BLaER1 (cell line): ENCODE measurements around the gene NPTN.

Source experiments
- H3K27ac ChIP-seq: shearing (Covaris generic); formaldehyde crosslinking; 2 replicates; pipeline ENCODE4 v1.8.1; 2022
- H3K27me3 ChIP-seq: shearing (Covaris generic); formaldehyde crosslinking; 2 replicates; pipeline ENCODE4 v1.8.1; 2022
- H3K36me3 ChIP-seq: shearing (Covaris generic); formaldehyde crosslinking; 2 replicates; pipeline ENCODE4 v1.8.1; 2022
- H3K4me1 ChIP-seq: shearing (Covaris generic); formaldehyde crosslinking; 2 replicates; pipeline ENCODE4 v1.8.1; 2022
- H3K4me2 ChIP-seq: shearing (Covaris generic); formaldehyde crosslinking; 2 replicates; pipeline ENCODE4 v1.8.1; 2022
- H3K4me3 ChIP-seq: shearing (Covaris generic); formaldehyde crosslinking; 2 replicates; pipeline ENCODE4 v1.8.1; 2022
- H3K9ac ChIP-seq: shearing (Covaris generic); formaldehyde crosslinking; 2 replicates; pipeline ENCODE4 v1.8.1; 2022
- H3K9me3 ChIP-seq: shearing (Covaris generic); formaldehyde crosslinking; 2 replicates; pipeline ENCODE4 v1.8.1; 2022
- H4K20me1 ChIP-seq: shearing (Covaris generic); formaldehyde crosslinking; 2 replicates; pipeline ENCODE4 v1.8.1; 2022
- Cebpa-rat ChIP-seq: shearing (Covaris generic); IDR thresholded peaks from 2 replicates; pipeline ENCODE4 v1.8.1; 2022

Gene NPTN

DNA sequence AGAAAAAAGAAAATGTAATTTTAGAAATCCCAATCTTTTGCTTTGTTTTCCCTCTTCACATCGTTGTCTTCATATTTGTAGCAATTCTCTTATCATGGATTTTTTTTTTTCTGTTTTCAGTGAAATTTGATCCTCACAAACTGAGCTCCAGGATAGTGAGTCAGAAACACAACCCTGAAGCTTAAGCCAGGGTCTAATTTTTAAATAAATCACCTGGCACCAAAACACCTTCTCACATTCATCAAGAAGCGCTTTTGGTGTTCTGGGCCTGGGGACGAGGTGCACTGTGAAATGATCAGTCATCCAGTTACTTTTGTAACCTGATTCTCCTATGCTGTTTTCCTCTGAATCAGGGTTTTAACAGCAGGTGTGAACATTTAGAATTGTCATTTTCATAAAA is 102.5 kb downstream of the NPTN start:
- TF ChIP-seq Cebpa-rat = no peak
- Histone ChIP-seq H3K4me1 (no peaks in the 10 kb centered on the region), H3K4me2 (no peak overlapping the region), H3K4me3 (no peak overlapping the region), H3K36me3 (no peaks in the 10 kb centered on the region), H3K9me3 (no peaks in the 10 kb centered on the region), H3K27ac (no peak overlapping the region), H3K27me3 (no peaks in the 10 kb centered on the region), H4K20me1 (no peaks in the 10 kb centered on the region), H3K9ac (no peak overlapping the region)

DNA sequence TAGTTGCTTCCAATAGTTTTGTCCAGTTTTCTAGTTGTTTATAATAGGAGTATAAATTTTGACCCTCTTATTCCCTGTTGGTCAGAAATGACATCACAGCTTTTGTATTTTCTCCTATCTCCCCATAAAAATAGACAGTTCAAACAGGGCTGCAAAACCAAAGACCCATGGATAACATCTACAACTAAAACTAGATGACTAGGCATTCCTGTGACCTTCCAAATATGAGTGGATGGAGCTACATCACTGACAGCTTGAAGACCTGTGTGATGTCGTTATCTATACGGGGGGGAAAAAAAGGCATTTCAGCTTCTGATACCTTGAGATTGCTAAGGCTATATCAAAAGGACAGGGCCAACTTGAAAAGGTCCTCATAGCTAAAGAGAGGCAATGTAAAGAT is 105.6 kb downstream of the NPTN start:
- Histone ChIP-seq H3K4me3 (no peak overlapping the region), H3K9ac (no peak overlapping the region), H3K4me1 (no peaks in the 10 kb centered on the region), H4K20me1 (no peaks in the 10 kb centered on the region), H3K4me2 (no peak overlapping the region), H3K27ac (no peak overlapping the region), H3K9me3 (no peaks in the 10 kb centered on the region), H3K27me3 (no peaks in the 10 kb centered on the region), H3K36me3 (no peaks in the 10 kb centered on the region)
- TF ChIP-seq Cebpa-rat = no peak

DNA sequence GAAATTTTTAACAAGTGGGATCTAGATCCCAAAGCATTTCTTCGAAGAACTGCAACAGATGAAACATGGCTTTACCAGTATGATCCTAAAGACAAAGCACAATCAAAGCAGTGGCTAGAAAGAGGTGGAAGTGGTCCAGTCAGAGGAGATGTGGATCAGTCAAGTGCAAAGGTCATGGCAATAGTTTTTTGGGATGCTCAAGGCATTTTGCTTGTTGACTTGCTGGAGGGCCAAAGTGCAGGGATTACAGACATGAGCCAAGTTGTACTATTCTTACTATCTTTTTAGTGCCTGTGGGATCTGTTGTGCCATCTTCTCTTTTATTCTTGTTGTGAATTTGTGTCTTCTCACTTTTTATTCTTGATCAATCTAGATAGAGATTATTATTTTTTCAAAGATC is 108.3 kb downstream of the NPTN start:
- no peak overlapping the region for H3K4me3 ChIP-seq
- no peaks in the 10 kb centered on the region for H3K36me3 ChIP-seq
- H3K9ac ChIP-seq = no peak overlapping the region
- H3K9me3 ChIP-seq = no peaks in the 10 kb centered on the region
- no peaks in the 10 kb centered on the region for H4K20me1 ChIP-seq
- no peaks in the 10 kb centered on the region for H3K27me3 ChIP-seq
- no peaks in the 10 kb centered on the region for H3K4me1 ChIP-seq
- no peak overlapping the region for H3K4me2 ChIP-seq
- H3K27ac ChIP-seq = no peak overlapping the region
- TF ChIP-seq Cebpa-rat = no peak

DNA sequence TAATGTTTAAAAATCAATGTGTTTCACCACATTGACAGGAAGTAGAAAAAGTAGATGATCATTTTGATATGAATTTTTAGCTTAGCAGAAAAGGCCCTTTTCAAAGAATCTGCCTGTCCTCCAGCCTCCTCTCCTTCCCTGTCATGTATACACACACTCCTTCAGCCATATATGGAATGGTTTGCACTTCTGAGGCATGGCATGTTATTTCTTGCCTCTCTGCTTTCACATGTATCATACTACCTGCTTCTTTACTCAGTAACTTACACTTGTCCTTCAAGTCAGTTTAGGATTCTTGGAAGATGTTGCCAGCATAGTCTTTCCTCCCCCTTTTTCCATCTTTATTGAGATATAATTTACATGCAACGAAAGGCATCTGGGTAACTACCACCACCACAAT is 111.2 kb downstream of the NPTN start:
- Histone ChIP-seq H3K27me3 (no peaks in the 10 kb centered on the region), H3K27ac (no peak overlapping the region), H3K36me3 (no peaks in the 10 kb centered on the region), H4K20me1 (no peaks in the 10 kb centered on the region), H3K4me2 (no peak overlapping the region), H3K9me3 (no peaks in the 10 kb centered on the region), H3K9ac (no peak overlapping the region), H3K4me3 (no peak overlapping the region), H3K4me1 (no peaks in the 10 kb centered on the region)
- no peak for TF ChIP-seq Cebpa-rat

DNA sequence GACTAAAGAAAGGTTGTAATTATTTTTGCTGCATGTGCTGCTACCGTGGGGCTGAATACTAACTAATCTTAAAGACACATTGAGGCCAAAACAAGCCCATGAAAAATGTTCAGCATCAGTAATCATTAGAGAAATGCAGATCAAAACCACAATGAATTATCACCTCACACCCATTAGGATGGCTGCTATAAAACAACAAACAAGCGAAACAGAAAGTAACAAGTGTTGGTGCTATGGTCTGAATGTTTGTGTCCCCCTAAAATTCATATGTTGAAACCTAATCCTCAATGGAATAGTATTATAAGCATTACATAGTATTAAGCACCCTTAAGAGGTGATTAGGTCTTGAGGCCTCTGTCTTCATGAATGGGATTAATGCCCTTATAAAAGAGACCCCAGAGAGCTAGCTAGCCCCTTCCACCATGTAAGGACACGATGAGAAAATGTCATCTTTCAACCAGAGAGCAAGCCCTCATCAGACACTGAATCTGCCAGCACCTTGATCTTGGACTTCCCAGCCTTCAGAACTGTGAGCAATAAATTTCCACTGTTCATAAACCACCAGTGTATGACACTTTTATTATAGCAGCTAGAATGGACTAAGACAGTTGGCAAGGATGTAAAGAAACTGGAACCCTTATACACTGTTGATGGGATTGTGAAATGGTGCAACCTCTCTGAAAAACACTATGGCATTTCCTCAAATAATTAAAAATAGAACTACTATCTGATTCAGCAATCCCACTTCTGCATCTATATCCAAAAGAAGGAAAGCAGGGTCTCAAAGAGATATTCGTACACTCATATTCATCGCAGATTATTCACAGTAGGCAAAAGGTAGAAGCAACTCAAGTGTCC is 114.1 kb downstream of the NPTN start:
- H3K4me3 ChIP-seq = no peak overlapping the region
- no peaks in the 10 kb centered on the region for H3K9me3 ChIP-seq

DNA sequence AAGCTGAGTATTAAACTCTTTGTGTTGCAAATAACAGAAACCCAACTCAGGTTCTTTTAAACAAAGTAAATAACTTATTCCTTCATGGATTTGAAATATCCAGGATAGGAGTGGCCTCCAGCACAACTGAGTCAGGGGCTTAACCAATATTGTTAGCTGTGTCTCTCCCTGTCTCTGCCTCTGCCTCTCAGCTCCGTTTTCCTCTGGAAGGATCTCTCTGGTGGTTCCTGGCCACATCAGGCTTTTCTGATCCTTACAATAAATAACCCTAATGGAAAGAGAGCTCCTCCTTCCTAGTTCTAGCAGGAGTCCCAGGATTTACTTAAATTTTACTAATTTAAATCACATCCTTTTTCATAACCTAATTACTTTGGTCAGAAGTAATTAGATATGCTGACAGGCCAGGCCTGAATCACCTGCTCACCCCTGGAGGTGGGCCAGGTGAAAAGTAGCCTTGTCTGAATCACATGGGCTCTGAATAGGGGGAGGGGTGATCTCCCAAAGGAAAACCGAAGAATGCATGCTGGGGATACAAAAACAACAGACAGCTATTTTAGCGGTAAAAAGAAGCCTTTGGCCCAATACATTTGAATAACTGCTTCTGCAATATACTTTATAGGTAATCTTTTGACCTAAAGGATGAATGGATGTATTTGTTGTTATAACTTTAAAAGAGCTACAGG is 114.9 kb downstream of the NPTN start:
- H3K9me3 ChIP-seq = no peaks in the 10 kb centered on the region
- H3K36me3 ChIP-seq = no peaks in the 10 kb centered on the region
- H3K27me3 ChIP-seq = no peaks in the 10 kb centered on the region
- no peak overlapping the region for H3K4me3 ChIP-seq
- H3K9ac ChIP-seq = no peak overlapping the region
- H3K27ac ChIP-seq = no peak overlapping the region
- H3K4me1 ChIP-seq = no peaks in the 10 kb centered on the region
- TF ChIP-seq Cebpa-rat = no peak
- no peak overlapping the region for H3K4me2 ChIP-seq
- H4K20me1 ChIP-seq = no peaks in the 10 kb centered on the region

More for the DNA sequence above, 114.1 kb downstream of the NPTN start:
- Histone ChIP-seq H4K20me1 (no peaks in the 10 kb centered on the region), H3K27me3 (no peaks in the 10 kb centered on the region), H3K36me3 (no peaks in the 10 kb centered on the region), H3K9ac (no peak overlapping the region), H3K4me1 (no peaks in the 10 kb centered on the region), H3K4me2 (no peak overlapping the region), H3K27ac (no peak overlapping the region)
- TF ChIP-seq Cebpa-rat = no peak

DNA sequence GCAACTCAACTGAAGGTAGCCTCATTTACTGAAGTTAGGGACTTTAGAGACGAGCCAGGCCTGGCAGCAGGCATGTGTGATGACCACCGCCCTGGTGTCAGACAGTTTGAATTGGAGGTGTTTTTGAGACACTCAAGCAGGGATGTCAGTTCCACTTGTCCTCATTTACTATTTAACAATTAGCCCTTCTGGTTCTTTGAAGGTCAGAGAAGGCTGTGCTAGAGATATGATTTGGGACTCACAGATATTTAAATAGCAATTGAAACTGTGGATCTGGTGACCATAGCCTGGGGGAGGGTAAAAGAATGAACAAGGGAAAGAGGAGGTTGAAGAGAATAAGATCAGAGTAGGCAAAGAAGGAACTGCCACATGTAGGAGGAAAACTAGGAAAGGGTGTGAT is 115.6 kb downstream of the NPTN start:
- Histone ChIP-seq H4K20me1 (no peaks in the 10 kb centered on the region), H3K27ac (no peak overlapping the region), H3K9ac (no peak overlapping the region), H3K9me3 (no peaks in the 10 kb centered on the region), H3K4me3 (no peak overlapping the region), H3K27me3 (no peaks in the 10 kb centered on the region), H3K36me3 (no peaks in the 10 kb centered on the region), H3K4me1 (no peaks in the 10 kb centered on the region), H3K4me2 (no peak overlapping the region)
- no peak for TF ChIP-seq Cebpa-rat

DNA sequence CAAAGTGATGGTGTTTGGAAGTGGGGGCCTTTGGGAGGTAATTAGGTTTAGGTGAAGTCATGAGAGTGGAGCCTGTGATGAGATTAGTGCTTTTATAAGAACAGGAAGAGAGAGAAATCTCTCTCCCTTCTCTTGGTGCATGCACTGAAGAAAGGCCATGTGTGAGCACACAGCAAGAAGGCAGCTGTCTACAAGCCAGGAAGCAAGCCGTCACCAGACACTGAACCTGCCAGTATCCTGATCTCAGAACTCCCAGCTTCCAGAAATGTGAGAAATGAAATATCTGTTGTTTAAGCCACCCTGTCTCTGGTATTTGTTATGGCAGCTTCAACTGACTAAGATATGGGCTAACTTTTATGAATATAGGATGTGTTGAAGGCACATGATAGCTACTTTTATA is 117.7 kb downstream of the NPTN start:
- Histone ChIP-seq H3K4me2 (no peak overlapping the region), H3K9me3 (no peaks in the 10 kb centered on the region), H3K4me3 (no peak overlapping the region), H3K27me3 (no peaks in the 10 kb centered on the region), H4K20me1 (no peaks in the 10 kb centered on the region), H3K4me1 (no peaks in the 10 kb centered on the region), H3K27ac (no peak overlapping the region), H3K9ac (no peak overlapping the region), H3K36me3 (no peaks in the 10 kb centered on the region)
- TF ChIP-seq Cebpa-rat = no peak
